DND-41 (cell line): ENCODE results near the gene ACTG1.

Experiments
- ATAC-seq: fragments of 200-7000 bp; cut with Tn5 transposase; 3 replicates; pipeline ENCODE4 v1.9.1; 2021; ENCODE audit warnings: low read depth; ENCODE audit not compliant: insufficient read depth
- DNase-seq: peaks from one replicate; pipeline ENCODE4 v3.0.0-alpha.2; 2020
- H2AFZ ChIP-seq: 2 replicates; pipeline ENCODE4 v1.6.0; 2012; ENCODE audit warnings: low read depth, low read length
- H3K27ac ChIP-seq: 2 replicates; pipeline ENCODE4 v1.5.1; 2012; ENCODE audit warnings: low read length, inconsistent platforms
- H3K27me3 ChIP-seq: fragments of 200-600 bp; sonication (generic); 2 replicates; pipeline ENCODE4 v1.6.0; 2012; ENCODE audit warnings: low read length, mild to moderate bottlenecking, inconsistent platforms; ENCODE audit not compliant: insufficient read depth, poor library complexity
- H3K36me3 ChIP-seq: 2 replicates; pipeline ENCODE4 v1.5.1; 2012; ENCODE audit warnings: low read length, inconsistent platforms; ENCODE audit not compliant: insufficient read depth
- H3K4me1 ChIP-seq: 2 replicates; pipeline ENCODE4 v1.5.1; 2012; ENCODE audit warnings: mild to moderate bottlenecking, low read length; ENCODE audit not compliant: insufficient read depth
- H3K4me2 ChIP-seq: 2 replicates; pipeline ENCODE4 v1.6.0; 2012; ENCODE audit warnings: mild to moderate bottlenecking, moderate library complexity, low read length, inconsistent platforms; ENCODE audit not compliant: insufficient read depth
- H3K4me3 ChIP-seq, 2 experiments: fragments of 200-600 bp in 1 of 2; shearing (Covaris generic) in 1 of 2; 2 replicates each; pipeline ENCODE4 v1.5.1; 2012 to 2016; ENCODE audit warnings: inconsistent platforms in 2 of 2, low read length in 2 of 2, mild to moderate bottlenecking in 2 of 2, low read depth in 1 of 2, moderate library complexity in 1 of 2
- H3K79me2 ChIP-seq: 2 replicates; pipeline ENCODE4 v1.6.0; 2012; ENCODE audit warnings: low read length, inconsistent platforms; ENCODE audit not compliant: insufficient read depth
- H3K9ac ChIP-seq: 2 replicates; pipeline ENCODE4 v1.6.0; 2012; ENCODE audit warnings: low read depth, mild to moderate bottlenecking, inconsistent platforms, low read length, moderate library complexity
- H3K9me3 ChIP-seq: 2 replicates; pipeline ENCODE4 v1.5.1; 2012; ENCODE audit warnings: low read length, moderate library complexity, mild to moderate bottlenecking, inconsistent platforms; ENCODE audit not compliant: insufficient read depth, severe bottlenecking
- H4K20me1 ChIP-seq: 2 replicates; pipeline ENCODE4 v1.6.0; 2012; ENCODE audit warnings: low read length; ENCODE audit not compliant: insufficient read depth
- EZH2 ChIP-seq: IDR thresholded peaks from 3 replicates; pipeline ENCODE4 v1.6.1; 2012; ENCODE audit warnings: borderline replicate concordance, low read depth, mild to moderate bottlenecking, moderate library complexity, low read length, inconsistent platforms; ENCODE audit not compliant: severe bottlenecking
- TF ChIP-seq, protein P1 (sequence below): IDR thresholded peaks from 2 replicates; pipeline ENCODE4 v1.5.1; 2012; ENCODE audit warnings: borderline replicate concordance, low read length, moderate library complexity, mild to moderate bottlenecking; ENCODE audit not compliant: poor library complexity, severe bottlenecking; ENCODE audit errors: extremely low read depth

The ACTG1 gene

DNA sequence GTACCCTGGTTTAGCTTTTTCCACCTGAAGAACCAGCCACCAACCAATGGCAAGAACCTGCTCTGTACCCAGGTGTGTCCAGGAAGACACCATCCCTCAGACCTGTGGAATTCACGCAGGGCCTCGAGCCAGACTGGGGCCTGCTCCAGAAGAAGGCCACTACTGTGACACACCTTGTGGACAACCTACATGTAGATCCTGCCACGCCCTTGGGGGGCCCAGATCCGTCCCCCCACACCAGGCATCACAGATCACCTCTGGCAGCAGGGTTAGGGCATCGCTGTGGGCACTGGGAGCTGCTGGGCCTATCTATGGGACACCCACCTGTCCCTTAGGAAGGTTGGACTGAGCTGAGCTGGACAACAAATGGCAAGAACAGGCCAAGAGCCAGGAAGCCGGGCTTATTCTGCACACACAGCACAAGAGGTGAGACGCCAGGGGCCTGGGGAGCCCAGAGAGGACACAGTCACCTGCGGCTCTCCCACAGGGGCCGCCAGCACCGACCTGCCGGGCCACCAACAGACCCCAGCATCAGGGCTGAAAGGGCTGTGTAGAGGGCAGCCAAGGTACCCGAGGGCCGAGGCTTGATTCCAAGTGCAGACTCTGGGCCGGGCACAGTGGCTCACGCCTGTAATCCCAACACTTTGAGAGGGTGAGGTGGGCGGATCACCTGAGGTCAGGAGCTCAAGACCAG is 31.8 kb upstream of the ACTG1 start:
- no peak overlapping the region for H3K4me3 ChIP-seq
- H3K4me1 ChIP-seq: peaks cover 5% of the 10 kb centered on the region; the same call in 1 of the 2 replicates
- TF ChIP-seq, protein P1, sequence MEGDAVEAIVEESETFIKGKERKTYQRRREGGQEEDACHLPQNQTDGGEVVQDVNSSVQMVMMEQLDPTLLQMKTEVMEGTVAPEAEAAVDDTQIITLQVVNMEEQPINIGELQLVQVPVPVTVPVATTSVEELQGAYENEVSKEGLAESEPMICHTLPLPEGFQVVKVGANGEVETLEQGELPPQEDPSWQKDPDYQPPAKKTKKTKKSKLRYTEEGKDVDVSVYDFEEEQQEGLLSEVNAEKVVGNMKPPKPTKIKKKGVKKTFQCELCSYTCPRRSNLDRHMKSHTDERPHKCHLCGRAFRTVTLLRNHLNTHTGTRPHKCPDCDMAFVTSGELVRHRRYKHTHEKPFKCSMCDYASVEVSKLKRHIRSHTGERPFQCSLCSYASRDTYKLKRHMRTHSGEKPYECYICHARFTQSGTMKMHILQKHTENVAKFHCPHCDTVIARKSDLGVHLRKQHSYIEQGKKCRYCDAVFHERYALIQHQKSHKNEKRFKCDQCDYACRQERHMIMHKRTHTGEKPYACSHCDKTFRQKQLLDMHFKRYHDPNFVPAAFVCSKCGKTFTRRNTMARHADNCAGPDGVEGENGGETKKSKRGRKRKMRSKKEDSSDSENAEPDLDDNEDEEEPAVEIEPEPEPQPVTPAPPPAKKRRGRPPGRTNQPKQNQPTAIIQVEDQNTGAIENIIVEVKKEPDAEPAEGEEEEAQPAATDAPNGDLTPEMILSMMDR: no peak
- no peak for TF ChIP-seq EZH2
- peaks cover 5% of the 10 kb centered on the region for H3K79me2 ChIP-seq
- H4K20me1 ChIP-seq: 0 out of 2 replicates have a peak, but pooled peaks cover 8% of the 10 kb centered on the region
- no peak for ATAC-seq
- no peaks in the 10 kb centered on the region for H3K27me3 ChIP-seq
- no peak overlapping the region for H2AFZ ChIP-seq
- no peak overlapping the region for H3K9ac ChIP-seq
- DNase-seq: no peak
- no peak overlapping the region for H3K27ac ChIP-seq
- no peak overlapping the region for H3K4me2 ChIP-seq
- H3K36me3 ChIP-seq: peaks cover 87% of the 10 kb centered on the region
- no peaks in the 10 kb centered on the region for H3K9me3 ChIP-seq

- peaks cover 88% of the 10 kb centered on the region for H3K36me3 ChIP-seq
- H3K79me2 ChIP-seq: no peaks in the 10 kb centered on the region
- TF ChIP-seq, protein P1: no peak
- no peak for TF ChIP-seq EZH2
- no peak overlapping the region for H3K9ac ChIP-seq
- no peak for DNase-seq
- no peaks in the 10 kb centered on the region for H3K9me3 ChIP-seq
- peaks cover 7% of the 10 kb centered on the region; the same call in 1 of the 2 replicates for H4K20me1 ChIP-seq
- no peak for ATAC-seq
- no peaks in the 10 kb centered on the region for H3K4me1 ChIP-seq
- H3K27ac ChIP-seq: no peak overlapping the region
- H3K4me3 ChIP-seq: no peak overlapping the region
- no peaks in the 10 kb centered on the region for H3K27me3 ChIP-seq
- no peak overlapping the region for H3K4me2 ChIP-seq
- no peak overlapping the region for H2AFZ ChIP-seq
These were observed 31.2 kb upstream of the ACTG1 start for GRCh38 chr17:81543756-81544155.

DNA sequence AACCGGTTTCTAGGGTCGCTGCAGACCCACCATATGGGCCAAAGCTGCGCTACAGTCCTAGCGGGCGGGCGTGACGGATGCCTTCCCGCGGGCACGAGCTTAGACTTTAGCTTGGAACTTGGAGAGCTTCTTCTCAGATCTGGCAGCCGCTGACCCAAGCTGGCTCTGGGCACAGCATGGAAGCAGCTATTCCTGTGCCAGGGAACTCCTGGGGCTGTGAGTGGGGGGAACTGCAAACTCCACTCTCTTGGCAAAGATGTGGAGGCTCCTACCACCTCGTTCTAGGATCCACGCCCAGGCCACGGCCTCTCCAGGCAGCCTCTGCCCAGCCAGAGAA is 30.7 kb upstream of the ACTG1 start:
- Histone ChIP-seq H3K79me2 (no peaks in the 10 kb centered on the region), H3K36me3 (peaks cover 89% of the 10 kb centered on the region), H3K9me3 (no peaks in the 10 kb centered on the region), H3K4me3 (no peak overlapping the region), H3K4me1 (no peaks in the 10 kb centered on the region), H2AFZ (no peak overlapping the region), H4K20me1 (peaks cover 9% of the 10 kb centered on the region; the same call in 1 of the 2 replicates), H3K27ac (no peak overlapping the region), H3K4me2 (no peak overlapping the region), H3K27me3 (no peaks in the 10 kb centered on the region), H3K9ac (no peak overlapping the region)
- no peak for DNase-seq
- no peak for ATAC-seq
- TF ChIP-seq, protein P1: no peak
- TF ChIP-seq EZH2: no peak
